Measurements from ENCODE around the gene GALNT4.

Gene GALNT4

DNA sequence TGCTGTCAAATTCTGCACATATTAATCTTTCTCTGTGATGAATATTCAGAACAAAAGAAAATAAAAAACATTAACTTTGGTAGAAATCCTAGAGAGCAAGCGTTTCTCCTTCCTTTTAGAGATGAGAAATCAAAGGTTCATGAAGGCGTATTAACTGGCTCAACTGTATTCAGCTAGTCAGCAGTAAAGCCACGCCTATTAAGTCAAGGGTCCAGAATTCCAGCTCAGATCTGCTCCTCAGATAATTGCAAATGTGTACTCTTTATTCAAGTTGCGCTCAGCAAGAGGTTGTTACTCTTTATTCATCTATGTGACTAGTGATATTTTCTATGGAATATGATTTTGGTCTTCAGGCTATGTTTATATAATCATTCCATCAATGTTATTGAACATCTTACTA lies 14.3 kb upstream of the GALNT4 start:
- no peak for DNase-seq

GRCh38 chr12:89537389-89537788 lies 12.8 kb upstream of the GALNT4 start:
- no peak for DNase-seq

DNA sequence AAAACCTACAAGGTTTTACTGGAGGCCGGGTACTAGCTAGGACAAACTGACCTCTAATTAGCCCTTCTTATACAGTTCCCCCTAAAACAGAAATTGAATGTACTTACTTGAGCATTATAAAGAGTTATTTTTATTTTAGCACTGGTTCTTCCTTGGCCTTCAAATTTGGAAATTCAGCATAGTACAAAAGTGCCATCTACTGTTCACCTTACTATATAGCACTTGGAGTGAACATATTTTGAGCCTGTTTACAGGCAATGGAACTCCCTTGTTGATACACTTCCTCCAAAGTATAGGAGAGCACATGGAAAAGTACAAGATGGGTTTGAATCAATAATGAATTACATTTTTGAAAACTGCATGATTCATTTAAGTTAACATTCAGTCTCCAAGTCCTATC lies 5.1 kb upstream of the GALNT4 start:
- DNase-seq = no peak

DNA sequence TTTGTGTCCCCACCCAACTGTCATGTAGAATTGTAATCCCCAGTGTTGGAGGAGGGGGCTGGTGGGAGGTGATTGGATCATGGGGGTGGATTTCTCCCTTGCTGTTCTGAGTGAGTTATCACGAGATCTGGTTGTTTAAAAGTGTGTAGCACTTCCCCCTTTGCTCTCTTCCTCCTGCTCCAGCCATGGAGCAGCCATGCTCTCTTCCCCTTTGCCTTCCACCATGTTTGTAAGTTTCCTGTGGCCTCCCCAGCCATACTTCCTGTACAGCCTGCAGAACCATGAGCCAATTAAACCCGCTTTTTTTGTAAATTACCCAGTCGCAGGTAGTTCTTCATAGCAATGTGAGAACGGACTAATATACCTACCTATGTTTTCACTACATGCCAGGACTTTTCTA lies 3.8 kb upstream of the GALNT4 start:
- no peak for DNase-seq

DNA sequence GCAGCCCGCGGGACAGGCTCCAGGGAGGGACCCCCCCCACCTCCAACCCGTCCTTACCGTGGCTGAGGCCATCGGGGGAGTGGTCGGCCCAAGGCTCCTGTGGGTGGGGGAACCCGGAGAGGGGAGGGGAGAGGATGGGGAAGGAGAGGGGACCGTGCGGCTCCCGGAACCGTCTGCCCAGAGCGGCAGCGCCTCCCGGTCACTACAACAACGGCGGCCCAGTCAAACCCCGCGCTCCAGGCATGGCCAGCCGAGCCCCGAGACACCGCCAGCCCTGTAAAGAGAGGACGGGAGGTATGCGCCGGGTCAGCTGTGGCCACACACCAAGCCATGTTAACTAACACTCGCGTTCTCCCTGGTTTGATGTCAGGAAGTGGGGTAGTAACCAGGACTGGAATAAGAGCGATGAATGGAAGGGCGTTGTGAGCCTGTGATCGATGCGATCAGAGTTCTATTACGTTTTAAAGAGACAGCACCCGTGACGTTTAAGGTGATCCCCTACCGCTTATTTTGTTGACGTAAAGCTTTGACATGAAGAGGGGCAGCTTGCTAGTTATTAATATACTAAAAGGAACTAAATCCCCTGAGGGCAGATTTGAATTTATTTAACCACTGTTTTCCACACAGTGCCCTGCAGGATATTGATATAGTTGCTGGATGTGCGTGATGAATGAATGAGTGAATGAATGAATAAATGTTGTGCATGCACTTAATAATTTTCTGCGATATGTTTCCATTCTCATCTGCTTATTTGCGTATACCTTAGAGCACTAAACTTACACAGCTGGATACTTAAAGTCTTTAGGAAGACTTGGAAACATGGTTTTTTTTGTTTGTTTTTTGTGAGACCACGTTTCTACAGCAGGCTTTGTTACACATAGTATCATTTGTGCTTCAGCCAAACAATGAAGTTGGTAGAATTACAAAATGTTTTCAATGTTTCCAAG lies 1.5 kb upstream of the GALNT4 start, which contains the start of gene POC1B:
TSS of gene POC1B (minus strand) at position 224 of the 947 bp plus-strand sequence. CDS start at position 72, 152 bp downstream.
- peak; percentile 87 for DNase-seq

- peak; percentile 80 for DNase-seq
These were observed 768 bp upstream of the GALNT4 start for GRCh38 chr12:89525305-89525823.

- no peak for DNase-seq
These were observed 604 bp downstream of the GALNT4 start for GRCh38 chr12:89523843-89524540.

- DNase-seq = no peak
These were observed 1.2 kb downstream of the GALNT4 start for GRCh38 chr12:89523393-89523792.

GRCh38 chr12:89521364-89522223 lies 3.0 kb downstream of the GALNT4 start:
- DNase-seq = no peak

DNA sequence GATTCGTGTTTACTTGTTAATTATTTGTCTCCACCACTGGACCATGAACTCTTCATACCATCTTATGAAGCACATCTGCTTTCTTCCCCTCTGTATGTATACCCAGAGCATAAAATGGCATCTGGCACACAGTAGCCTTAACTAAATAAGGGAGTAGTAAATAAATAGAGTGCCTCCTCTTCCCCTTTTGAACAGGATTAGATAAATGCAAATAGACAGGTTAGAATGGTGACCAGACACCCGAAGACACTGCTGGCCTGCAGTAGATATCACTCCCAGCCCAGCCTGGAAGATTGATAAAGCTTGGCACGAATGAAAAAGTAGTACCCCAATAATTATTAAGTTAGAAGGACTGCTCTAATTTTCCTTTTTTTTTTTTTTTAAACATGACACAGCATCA lies 6.9 kb downstream of the GALNT4 start:
- no peak for DNase-seq

GRCh38 chr12:89516633-89517032 lies 8.0 kb downstream of the GALNT4 start:
- DNase-seq = no peak

DNA sequence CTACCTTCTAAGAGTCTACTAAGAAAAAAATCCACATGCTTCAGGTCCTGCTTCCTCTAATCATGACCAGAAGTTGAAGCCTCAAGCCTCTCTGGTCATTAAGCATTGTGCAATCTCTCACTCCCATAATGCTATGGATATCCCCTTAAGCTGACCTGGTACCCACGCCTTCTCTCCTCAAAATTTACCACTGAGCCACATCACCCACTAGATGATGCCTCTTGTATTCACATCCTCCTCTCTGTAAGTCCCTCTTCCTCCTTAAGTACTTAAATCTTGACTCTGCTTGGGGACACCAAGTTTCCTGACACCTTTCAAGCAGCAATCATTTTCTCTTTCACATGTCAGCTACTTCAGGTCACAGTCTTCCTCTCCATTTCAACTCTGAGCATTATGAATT lies 9.8 kb downstream of the GALNT4 start:
- no peak for DNase-seq

DNA sequence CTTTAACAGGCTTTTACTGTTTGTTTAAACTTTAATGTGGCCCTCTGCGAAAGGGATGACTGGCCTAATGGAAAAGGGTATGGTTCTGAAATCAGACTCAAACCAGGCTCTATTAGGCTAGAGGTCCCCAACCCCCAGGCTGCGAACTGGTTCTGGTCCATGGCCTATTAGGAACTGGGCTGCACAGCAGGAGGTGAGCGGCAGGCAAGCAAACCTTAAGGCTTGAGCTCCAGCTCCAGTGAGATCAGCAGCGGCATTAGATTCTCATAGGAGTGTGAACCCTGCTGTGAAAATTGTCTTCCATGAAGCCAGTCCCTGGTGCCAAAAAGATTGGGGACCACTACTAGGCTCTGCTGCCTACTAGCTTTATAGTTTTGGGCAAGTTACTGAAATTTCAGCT lies 11.1 kb downstream of the GALNT4 start:
- no peak for DNase-seq

DNA sequence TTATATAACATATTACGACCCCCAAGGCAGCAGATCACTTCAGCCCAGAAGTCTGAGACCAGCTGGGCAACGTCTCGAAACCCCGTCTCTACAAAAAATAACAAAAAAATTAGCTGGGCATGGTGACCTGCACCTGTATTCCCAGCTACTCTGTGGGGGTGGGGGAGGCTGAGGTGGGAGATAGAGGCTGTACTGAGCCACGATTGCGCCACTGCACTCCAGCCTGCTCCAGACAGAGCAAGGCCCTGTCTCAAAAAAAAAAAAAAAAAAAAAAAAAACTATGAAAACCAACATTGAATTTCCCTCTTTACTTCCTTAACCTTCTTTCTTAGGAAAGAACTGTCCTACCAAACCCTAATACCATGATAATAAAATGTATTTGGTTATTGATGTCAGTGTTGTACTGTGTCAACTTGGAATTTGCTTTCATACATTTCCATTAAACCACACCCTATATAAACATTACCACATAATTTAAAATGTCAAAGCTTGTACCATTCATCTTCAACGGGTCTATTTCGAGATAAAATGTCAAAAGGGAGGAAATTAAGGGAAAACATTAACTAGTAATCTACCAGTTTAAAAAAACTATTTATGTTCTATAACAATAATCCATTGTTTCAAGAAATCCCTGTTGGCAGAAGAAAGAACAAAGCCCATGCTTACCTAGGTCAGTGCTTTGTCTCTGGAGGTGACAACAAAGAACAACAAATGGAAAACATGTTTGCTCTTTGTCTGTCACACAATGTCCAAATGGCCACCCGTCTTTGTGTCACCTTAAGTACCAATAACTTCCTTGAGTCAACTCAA lies 17.4 kb downstream of the GALNT4 start:
- no peak for DNase-seq

- DNase-seq = no peak
These were observed 18.5 kb downstream of the GALNT4 start for GRCh38 chr12:89506050-89506449.

GRCh38 chr12:89504560-89505346 lies 19.8 kb downstream of the GALNT4 start:
- DNase-seq = no peak

- DNase-seq = no peak
These were observed 22.8 kb downstream of the GALNT4 start for GRCh38 chr12:89501793-89502192.

DNA sequence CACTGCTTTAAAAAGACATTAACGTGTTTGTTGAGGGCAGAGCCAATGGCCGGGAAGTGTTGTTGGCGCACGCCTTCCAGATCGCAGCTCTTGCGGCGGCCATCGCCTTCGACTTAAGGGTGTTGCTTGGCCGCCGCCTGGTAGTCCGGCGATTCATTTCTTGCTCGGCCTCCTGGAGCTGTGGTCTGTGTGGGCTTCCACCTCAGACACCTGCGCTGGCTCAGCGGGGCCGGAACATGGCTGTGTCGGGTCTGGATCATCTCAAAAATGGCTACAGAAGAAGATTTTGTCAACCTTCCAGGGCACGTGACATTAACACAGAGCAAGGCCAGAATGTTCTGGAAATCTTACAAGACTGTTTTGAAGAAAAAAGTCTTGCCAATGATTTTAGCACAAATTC lies 24.7 kb downstream of the GALNT4 start:
- DNase-seq = no peak

- no peak for DNase-seq
These were observed 27.1 kb downstream of the GALNT4 start for GRCh38 chr12:89497467-89497866.

DNA sequence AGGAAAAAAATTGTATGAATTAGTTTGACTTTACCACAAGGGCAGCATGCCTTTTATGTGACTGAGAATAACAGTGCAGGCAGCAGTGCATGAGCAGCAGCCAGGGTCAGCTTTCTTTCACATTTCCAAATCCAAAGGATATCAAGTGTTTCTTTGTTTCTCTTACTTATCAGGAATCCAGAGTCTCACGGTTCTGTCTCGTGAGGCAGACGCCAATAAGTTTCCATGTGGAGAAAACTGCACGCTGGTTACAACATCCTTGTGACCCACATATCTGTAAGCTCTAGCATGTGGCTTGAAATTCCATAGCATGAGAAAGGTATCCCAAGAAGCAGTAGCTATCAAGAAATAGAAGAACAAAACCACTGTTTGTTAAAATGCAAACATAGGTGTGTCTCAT lies 27.6 kb downstream of the GALNT4 start:
- no peak for DNase-seq

Data from right kidney (tissue), 1 donor.